ENCODE measurements around the gene PLOD3.

DNA sequence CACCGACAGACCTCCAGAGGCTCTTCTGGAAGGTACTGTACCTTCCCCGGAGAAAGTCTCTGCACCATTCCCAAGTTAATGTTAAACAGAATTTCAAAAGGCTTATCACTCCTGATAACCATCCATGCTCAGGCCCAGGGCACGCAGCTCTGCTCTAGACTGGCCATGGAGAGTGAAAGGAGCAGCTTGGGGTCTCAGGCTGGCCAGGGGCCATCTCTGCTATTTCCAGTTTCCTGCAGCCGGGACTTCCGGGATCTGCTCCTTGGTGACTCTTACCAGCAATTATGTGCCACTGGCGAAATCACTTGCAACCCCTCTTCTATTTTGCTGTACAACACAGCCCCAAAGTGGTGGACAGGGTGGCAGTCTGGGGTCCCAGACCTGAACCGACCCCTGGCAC lies 14.3 kb upstream of the PLOD3 start:
- TF ChIP-seq, protein P1, sequence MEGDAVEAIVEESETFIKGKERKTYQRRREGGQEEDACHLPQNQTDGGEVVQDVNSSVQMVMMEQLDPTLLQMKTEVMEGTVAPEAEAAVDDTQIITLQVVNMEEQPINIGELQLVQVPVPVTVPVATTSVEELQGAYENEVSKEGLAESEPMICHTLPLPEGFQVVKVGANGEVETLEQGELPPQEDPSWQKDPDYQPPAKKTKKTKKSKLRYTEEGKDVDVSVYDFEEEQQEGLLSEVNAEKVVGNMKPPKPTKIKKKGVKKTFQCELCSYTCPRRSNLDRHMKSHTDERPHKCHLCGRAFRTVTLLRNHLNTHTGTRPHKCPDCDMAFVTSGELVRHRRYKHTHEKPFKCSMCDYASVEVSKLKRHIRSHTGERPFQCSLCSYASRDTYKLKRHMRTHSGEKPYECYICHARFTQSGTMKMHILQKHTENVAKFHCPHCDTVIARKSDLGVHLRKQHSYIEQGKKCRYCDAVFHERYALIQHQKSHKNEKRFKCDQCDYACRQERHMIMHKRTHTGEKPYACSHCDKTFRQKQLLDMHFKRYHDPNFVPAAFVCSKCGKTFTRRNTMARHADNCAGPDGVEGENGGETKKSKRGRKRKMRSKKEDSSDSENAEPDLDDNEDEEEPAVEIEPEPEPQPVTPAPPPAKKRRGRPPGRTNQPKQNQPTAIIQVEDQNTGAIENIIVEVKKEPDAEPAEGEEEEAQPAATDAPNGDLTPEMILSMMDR (IDR thresholded peaks at IDR 0.05): no peak
- TF ChIP-seq POLR2A (IDR thresholded peaks at IDR 0.05) (no peak), EP300 (IDR thresholded peaks at IDR 0.05) (no peak)
